IMR-90 (cell line): ENCODE measurements around the gene CEBPB. TPM values are rescaled to one million over a fixed set of nuclear protein-coding genes. Genes with fewer than 3 reads are reported as not detected.

ENCODE experiments used
- ATAC-seq: fragments of 200-7000 bp; cut with Tn5 transposase; 2 replicates; pipeline ENCODE4 v1.9.1; 2020; ENCODE audit warnings: low read depth, mild to moderate bottlenecking, moderate library complexity
- BruUV-seq: library from RNA; stranded (reverse); fragments of 400-500 nt; replicated peaks from 2 replicates; lab custom pipeline; 2021; lab: Mats Ljungman, UMichigan
- CTCF ChIA-PET: fragments of 300-600 bp; formaldehyde crosslinking; extraction: SDS; loops from one replicate; lab custom pipeline; 2021; ENCODE audit warnings: antibody characterized with exemption; lab: Yijun Ruan, JAX
- POLR2A ChIA-PET: fragments of 300-600 bp; sonication (Branson Sonifier 250); formaldehyde crosslinking; loops from one replicate; lab custom pipeline; 2022; ENCODE audit warnings: antibody characterized with exemption; ENCODE audit not compliant: unreplicated experiment; lab: Charles Lee
- DNase-seq: peaks from one replicate; pipeline ENCODE4 v3.0.0; 2013
- H2AFZ ChIP-seq: replicated peaks from 2 replicates; pipeline ENCODE3; 2013; ENCODE audit warnings: low read length, mild to moderate bottlenecking; ENCODE audit not compliant: poor library complexity
- H2AK5ac ChIP-seq: 2 replicates; pipeline ENCODE4 v1.6.1; 2013; ENCODE audit warnings: low read depth, low read length, inconsistent platforms
- H2AK9ac ChIP-seq: replicated peaks from 2 replicates; pipeline ENCODE3; 2013; ENCODE audit warnings: mild to moderate bottlenecking, low read depth, low read length, moderate library complexity; ENCODE audit not compliant: poor library complexity
- H2BK120ac ChIP-seq: 2 replicates; pipeline ENCODE4 v1.6.1; 2013; ENCODE audit warnings: low read depth, low read length, inconsistent platforms
- H2BK15ac ChIP-seq: 3 replicates; pipeline ENCODE4 v1.6.1; 2013; ENCODE audit warnings: low read depth, low read length, inconsistent platforms
- H2BK20ac ChIP-seq: 2 replicates; pipeline ENCODE4 v1.6.1; 2013; ENCODE audit warnings: low read depth, mild to moderate bottlenecking, inconsistent platforms, low read length, moderate library complexity
- H2BK5ac ChIP-seq: 2 replicates; pipeline ENCODE4 v1.6.1; 2013; ENCODE audit warnings: mild to moderate bottlenecking, low read depth, low read length, inconsistent platforms; ENCODE audit not compliant: poor library complexity, severe bottlenecking
- H3K14ac ChIP-seq: replicated peaks from 2 replicates; pipeline ENCODE4 v1.6.1; 2013; ENCODE audit warnings: low read depth, low read length, inconsistent platforms
- H3K18ac ChIP-seq: 2 replicates; pipeline ENCODE4 v1.6.1; 2013; ENCODE audit warnings: low read depth, low read length, control low read depth
- H3K23ac ChIP-seq: 2 replicates; pipeline ENCODE4 v1.6.1; 2013; ENCODE audit warnings: low read depth, low read length, inconsistent platforms
- H3K27ac ChIP-seq: 2 replicates; pipeline ENCODE4 v1.5.1; 2013; ENCODE audit warnings: mild to moderate bottlenecking, control low read depth, low read length; ENCODE audit not compliant: insufficient read depth
- H3K27me3 ChIP-seq: 2 replicates; pipeline ENCODE4 v1.6.1; 2013; ENCODE audit warnings: low read length; ENCODE audit not compliant: control insufficient read depth, insufficient read depth
- H3K36me3 ChIP-seq: 2 replicates; pipeline ENCODE4 v1.6.1; 2013; ENCODE audit warnings: low read length, mixed read lengths; ENCODE audit not compliant: control insufficient read depth, insufficient read depth
- H3K4ac ChIP-seq: 2 replicates; pipeline ENCODE4 v1.6.1; 2013; ENCODE audit warnings: low read depth, low read length, inconsistent platforms
- H3K4me1 ChIP-seq: 2 replicates; pipeline ENCODE4 v1.6.1; 2013; ENCODE audit warnings: low read length, mixed read lengths; ENCODE audit not compliant: control insufficient read depth, insufficient read depth
- H3K4me2 ChIP-seq: 2 replicates; pipeline ENCODE4 v1.6.1; 2013; ENCODE audit warnings: low read depth, mild to moderate bottlenecking, control low read depth, low read length, moderate library complexity
- H3K4me3 ChIP-seq: 2 replicates; pipeline ENCODE4 v1.5.1; 2013; ENCODE audit warnings: low read depth, mild to moderate bottlenecking, control low read depth, low read length, moderate library complexity; ENCODE audit not compliant: insufficient read depth
- H3K56ac ChIP-seq: 2 replicates; pipeline ENCODE4 v1.6.1; 2013; ENCODE audit warnings: low read length, inconsistent platforms; ENCODE audit not compliant: insufficient read depth; ENCODE audit errors: extremely low read depth
- H3K79me1 ChIP-seq, 2 experiments: 2 replicates each; pipeline ENCODE4 v1.6.1; 2013; ENCODE audit warnings: low read length in 2 of 2, inconsistent platforms in 1 of 2, low read depth in 1 of 2
- H3K9ac ChIP-seq: 2 replicates; pipeline ENCODE4 v1.6.1; 2013; ENCODE audit warnings: low read depth, low read length, control low read depth
- H3K9me1 ChIP-seq: 2 replicates; pipeline ENCODE4 v1.6.1; 2013; ENCODE audit warnings: low read length, inconsistent platforms; ENCODE audit not compliant: insufficient read depth
- H3K9me3 ChIP-seq: 2 replicates; pipeline ENCODE4 v1.6.1; 2013; ENCODE audit warnings: low read length; ENCODE audit not compliant: control insufficient read depth, insufficient read depth
- H4K20me1 ChIP-seq: 2 replicates; pipeline ENCODE4 v1.6.1; 2013; ENCODE audit warnings: low read length, inconsistent platforms; ENCODE audit not compliant: insufficient read depth
- H4K5ac ChIP-seq: 2 replicates; pipeline ENCODE4 v1.6.1; 2013; ENCODE audit warnings: mild to moderate bottlenecking, low read depth, low read length, control low read depth
- H4K8ac ChIP-seq, 2 experiments: 2 replicates each; pipeline ENCODE4 v1.6.1; 2013; ENCODE audit warnings: low read depth in 2 of 2, low read length in 2 of 2, control low read depth in 1 of 2, inconsistent platforms in 1 of 2
- H4K91ac ChIP-seq: 2 replicates; pipeline ENCODE4 v1.6.1; 2013; ENCODE audit warnings: low read depth, low read length, inconsistent platforms; ENCODE audit not compliant: insufficient read depth
- CEBPB ChIP-seq: IDR thresholded peaks from 2 replicates; pipeline ENCODE4 v1.6.1; 2012; ENCODE audit warnings: low read depth, low read length, improper control_type of control experiment
- CHD1 ChIP-seq: IDR thresholded peaks from 2 replicates; pipeline ENCODE4 v1.6.1; 2012; ENCODE audit warnings: low read depth, low read length, improper control_type of control experiment
- FOS ChIP-seq: fragments of 150-350 bp; IDR thresholded peaks from 2 replicates; pipeline ENCODE4 v1.6.1; 2016; ENCODE audit warnings: low read depth, low read length
- MAZ ChIP-seq: IDR thresholded peaks from 2 replicates; pipeline ENCODE4 v1.6.1; 2012; ENCODE audit warnings: low read depth, mild to moderate bottlenecking, low read length, improper control_type of control experiment, moderate library complexity, borderline replicate concordance
- NFE2L2 ChIP-seq: fragments of 150-350 bp; IDR thresholded peaks from 2 replicates; pipeline ENCODE4 v1.6.1; 2016; ENCODE audit warnings: low read depth, mild to moderate bottlenecking, low read length
- POLR2A ChIP-seq: IDR thresholded peaks from 2 replicates; pipeline ENCODE4 v1.6.1; 2012; ENCODE audit warnings: mild to moderate bottlenecking, low read depth, low read length
- RCOR1 ChIP-seq: IDR thresholded peaks from 2 replicates; pipeline ENCODE4 v1.6.1; 2012; ENCODE audit warnings: mild to moderate bottlenecking, low read length, improper control_type of control experiment; ENCODE audit not compliant: insufficient replicate concordance
- RFX5 ChIP-seq: IDR thresholded peaks from 2 replicates; pipeline ENCODE4 v1.8.0; 2012; ENCODE audit warnings: low read depth, mild to moderate bottlenecking, low read length, moderate library complexity
- SMC3 ChIP-seq: fragments of 150-350 bp; IDR thresholded peaks from 2 replicates; pipeline ENCODE4 v1.6.1; 2016; ENCODE audit warnings: low read depth, mild to moderate bottlenecking, antibody characterized with exemption, low read length, moderate library complexity
- WGBS, 2 experiments: methylation state at CpG; one replicate each; pipeline versions ENCODE4 v1.1.5 to v1.1.7; 2013; ENCODE audit warnings: missing lambda C conversion rate in 2 of 2; ENCODE audit not compliant: insufficient read length in 1 of 2; ENCODE audit errors: extremely low coverage in 2 of 2; 5-methylcytosine and 5-hydroxymethylcytosine counted together
- dilution Hi-C: fragments of 300-500 bp; cut with HindIII; formaldehyde crosslinking; loops from one replicate; pipeline ENCODE4 v1.14.3; 2018; ENCODE audit warnings: low sequenced_read_pairs; ENCODE audit not compliant: unreplicated experiment
- in situ Hi-C: fragments of 300-500 bp; cut with MboI; formaldehyde crosslinking; loops from 3 replicates; pipeline ENCODE4 v1.14.3; 2019; ENCODE audit warnings: low sequenced_read_pairs, inconsistent platforms, mixed read lengths
- intact Hi-C: fragments of 100-400 bp; cut with micrococcal nuclease; formaldehyde crosslinking; loops from 2 replicates; pipeline ENCODE4 v1.10.0; 2022
- polyA plus RNA-seq, 3 experiments: library from polyadenylated mRNA; depleted of rRNA; stranded (reverse); fragments of >200 nt; gene quantifications; 2 replicates each; pipeline ENCODE4 v1.2.3, GENCODE V29; 2012; ENCODE audit warnings: low replicate concordance in 1 of 3
- total RNA-seq: library from RNA; depleted of rRNA; stranded (reverse); fragments of >200 nt; gene quantifications from 2 replicates; pipeline ENCODE4 v1.2.3, GENCODE V29; 2012
- TF ChIP-seq, protein P1 (sequence below): conservative IDR thresholded peaks from 2 replicates; pipeline ENCODE4 v1.5.1; 2012; ENCODE audit warnings: mild to moderate bottlenecking, low read depth, low read length, improper control_type of control experiment
- TF ChIP-seq, protein P2 (sequence below): fragments of 150-350 bp; IDR thresholded peaks from 2 replicates; pipeline ENCODE4 v1.6.1; 2017; ENCODE audit warnings: mild to moderate bottlenecking, antibody characterized with exemption, low read length, low read depth

The CEBPB gene
- total and polyA plus RNA-seq, 2 of the 4 experiments (the other 2 are of a cell fraction), result 3.4 to 17.4 TPM

DNA sequence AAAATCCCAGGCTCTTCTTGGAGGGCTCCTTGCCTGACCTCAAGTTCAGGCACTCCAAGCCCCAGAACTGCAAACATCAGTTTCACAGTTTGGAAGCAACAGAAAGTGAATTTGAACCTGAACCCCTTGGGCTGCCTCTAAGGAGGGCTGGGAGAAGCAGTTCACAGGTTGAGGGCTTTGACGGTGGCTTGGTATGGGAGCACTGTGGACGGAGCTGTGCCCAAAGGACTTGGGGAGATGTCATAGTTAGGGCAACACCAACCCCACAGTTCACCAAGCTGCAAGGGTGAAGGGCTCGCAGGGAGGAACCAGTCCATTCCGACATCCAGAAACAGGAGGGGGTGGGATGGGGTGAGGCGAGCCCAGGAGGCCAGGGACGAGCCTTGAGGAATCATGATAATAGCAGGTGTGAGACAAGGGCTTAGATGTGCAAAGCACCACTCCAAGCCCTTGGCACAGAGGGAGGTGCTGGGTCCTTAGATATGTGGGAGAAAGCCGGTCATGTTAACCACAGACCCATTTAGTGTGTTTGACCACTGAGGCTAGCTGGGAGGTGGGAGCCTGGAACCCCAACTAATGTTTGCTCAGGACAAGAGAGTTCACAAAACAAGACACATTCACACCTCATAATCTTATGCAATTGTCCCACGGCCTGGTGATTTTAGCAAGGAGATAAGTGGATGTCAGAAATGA is 4.3 kb downstream of the CEBPB start:
- H3K9ac ChIP-seq, result peak overlapping the region; percentile 99
- no peak for DNase-seq
- dilution Hi-C loops, result no loop called here
- BruUV-seq, result no TSS peak
- H2BK120ac ChIP-seq, result peak overlapping the region; percentile 24; the same call in 1 of the 2 replicates
- peaks cover 11% of the 10 kb centered on the region for H3K4me1 ChIP-seq
- ChIA-PET POLR2A (interaction anchor here (0.5 to 1.1 kb wide), 3 partner anchors 44 to 212 kb away, joined by 3 to 20 read pairs (median 9); no protein-coding TSS in a partner anchor), CTCF (no interaction called here)
- H3K27ac ChIP-seq, result peak overlapping the region; percentile 98
- peak overlapping the region; percentile 81 for H3K4me2 ChIP-seq
- peak overlapping the region; percentile 3; the same call in 1 of the 2 replicates for H2AK5ac ChIP-seq
- H4K91ac ChIP-seq, result no peak overlapping the region; the same call in 1 of the 2 replicates
- peak overlapping the region; percentile 4; the same call in 1 of the 2 replicates for H3K18ac ChIP-seq
- H3K36me3 ChIP-seq, result peaks cover 33% of the 10 kb centered on the region
- H3K4me3 ChIP-seq, result no peak overlapping the region
- no peak overlapping the region for H3K56ac ChIP-seq
- H4K20me1 ChIP-seq, result peaks cover 54% of the 10 kb centered on the region
- no peak for TF ChIP-seq RCOR1
- no peak; the same call in 1 of the 2 replicates for TF ChIP-seq RFX5
- TF ChIP-seq POLR2A, result peak; percentile 90
- 0 out of 2 replicates have a peak, but pooled peaks have one; percentile 25 for TF ChIP-seq CEBPB
- TF ChIP-seq, protein P1, sequence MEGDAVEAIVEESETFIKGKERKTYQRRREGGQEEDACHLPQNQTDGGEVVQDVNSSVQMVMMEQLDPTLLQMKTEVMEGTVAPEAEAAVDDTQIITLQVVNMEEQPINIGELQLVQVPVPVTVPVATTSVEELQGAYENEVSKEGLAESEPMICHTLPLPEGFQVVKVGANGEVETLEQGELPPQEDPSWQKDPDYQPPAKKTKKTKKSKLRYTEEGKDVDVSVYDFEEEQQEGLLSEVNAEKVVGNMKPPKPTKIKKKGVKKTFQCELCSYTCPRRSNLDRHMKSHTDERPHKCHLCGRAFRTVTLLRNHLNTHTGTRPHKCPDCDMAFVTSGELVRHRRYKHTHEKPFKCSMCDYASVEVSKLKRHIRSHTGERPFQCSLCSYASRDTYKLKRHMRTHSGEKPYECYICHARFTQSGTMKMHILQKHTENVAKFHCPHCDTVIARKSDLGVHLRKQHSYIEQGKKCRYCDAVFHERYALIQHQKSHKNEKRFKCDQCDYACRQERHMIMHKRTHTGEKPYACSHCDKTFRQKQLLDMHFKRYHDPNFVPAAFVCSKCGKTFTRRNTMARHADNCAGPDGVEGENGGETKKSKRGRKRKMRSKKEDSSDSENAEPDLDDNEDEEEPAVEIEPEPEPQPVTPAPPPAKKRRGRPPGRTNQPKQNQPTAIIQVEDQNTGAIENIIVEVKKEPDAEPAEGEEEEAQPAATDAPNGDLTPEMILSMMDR, result no peak
- peak; percentile 8; the same call in 1 of the 2 replicates for TF ChIP-seq SMC3
- no peak for TF ChIP-seq FOS
- TF ChIP-seq, protein P2, sequence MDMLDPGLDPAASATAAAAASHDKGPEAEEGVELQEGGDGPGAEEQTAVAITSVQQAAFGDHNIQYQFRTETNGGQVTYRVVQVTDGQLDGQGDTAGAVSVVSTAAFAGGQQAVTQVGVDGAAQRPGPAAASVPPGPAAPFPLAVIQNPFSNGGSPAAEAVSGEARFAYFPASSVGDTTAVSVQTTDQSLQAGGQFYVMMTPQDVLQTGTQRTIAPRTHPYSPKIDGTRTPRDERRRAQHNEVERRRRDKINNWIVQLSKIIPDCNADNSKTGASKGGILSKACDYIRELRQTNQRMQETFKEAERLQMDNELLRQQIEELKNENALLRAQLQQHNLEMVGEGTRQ, result no peak
- 0 out of 2 replicates have a peak, but pooled peaks have one; percentile 9 for TF ChIP-seq MAZ
- TF ChIP-seq CHD1, result peak; percentile 27; the same call in 1 of the 2 replicates
- TF ChIP-seq NFE2L2, result no peak
- peaks cover 8 to 53% of the 10 kb centered on the region in 2 experiments for H3K79me1 ChIP-seq
- intact Hi-C loops, result loop anchor here (5.0 kb wide), 2 partner anchors 57 to 97 kb away; no protein-coding TSS in a partner anchor
- peak overlapping the region; percentile 93 for H3K23ac ChIP-seq
- H3K27me3 ChIP-seq, result no peaks in the 10 kb centered on the region
- H4K8ac ChIP-seq, result peak overlapping the region; percentile 28 to 70; a peak in 3 of 4 replicates
- no CpG with 5 or more reads among the region's 8 CpGs for WGBS, 2 experiments
- H3K4ac ChIP-seq, result peak overlapping the region; percentile 57
- H2BK15ac ChIP-seq, result no peak overlapping the region; the same call in 2 of the 3 replicates
- H3K9me1 ChIP-seq, result peaks cover 10% of the 10 kb centered on the region
- H2BK20ac ChIP-seq, result no peak overlapping the region
- no peak overlapping the region for H2AK9ac ChIP-seq
- H3K14ac ChIP-seq, result peak overlapping the region; percentile 99
- no peak overlapping the region for H2AFZ ChIP-seq
- in situ Hi-C loops, result loop anchor here (5.0 kb wide), 2 partner anchors 112 to 187 kb away; no protein-coding TSS in a partner anchor
- peaks cover 3% of the 10 kb centered on the region; the same call in 1 of the 2 replicates for H3K9me3 ChIP-seq
- ATAC-seq, result no peak
- peak overlapping the region; percentile 8; the same call in 1 of the 2 replicates for H4K5ac ChIP-seq
- H2BK5ac ChIP-seq, result no peak overlapping the region
